ENCODE data around the gene WWOX.
A peak's percentile ranks its signal among the peaks of the same experiment; 100 is the strongest.

The WWOX gene

GRCh38 chr16:79143026-79143425 lies 1043.6 kb downstream of the WWOX start:
- DNase-seq, result no peak

GRCh38 chr16:79150151-79150550 lies 1050.7 kb downstream of the WWOX start:
- DNase-seq, result no peak

GRCh38 chr16:79150632-79151310 lies 1051.3 kb downstream of the WWOX start:
- no peak for DNase-seq

- no peak for DNase-seq
These were observed 1054.6 kb downstream of the WWOX start for GRCh38 chr16:79154086-79154485.

GRCh38 chr16:79155471-79155870 lies 1056.0 kb downstream of the WWOX start:
- no peak for DNase-seq

GRCh38 chr16:79155904-79156303 lies 1056.5 kb downstream of the WWOX start:
- DNase-seq, result no peak

- no peak for DNase-seq
These were observed 1057.3 kb downstream of the WWOX start for GRCh38 chr16:79156761-79157160.

- DNase-seq, result no peak
These were observed 1058.9 kb downstream of the WWOX start for GRCh38 chr16:79158337-79158736.

GRCh38 chr16:79159261-79160049 lies 1060.0 kb downstream of the WWOX start:
- DNase-seq, result no peak

GRCh38 chr16:79162977-79163376 lies 1063.5 kb downstream of the WWOX start:
- DNase-seq, result no peak

GRCh38 chr16:79163691-79164387 lies 1064.4 kb downstream of the WWOX start:
- no peak for DNase-seq

GRCh38 chr16:79164388-79164995 lies 1065.0 kb downstream of the WWOX start:
- no peak for DNase-seq

- DNase-seq, result no peak
These were observed 1065.6 kb downstream of the WWOX start for GRCh38 chr16:79165079-79165478.

GRCh38 chr16:79165506-79165905 lies 1066.1 kb downstream of the WWOX start:
- DNase-seq, result no peak

- no peak for DNase-seq
These were observed 1068.4 kb downstream of the WWOX start for GRCh38 chr16:79167893-79168292.

GRCh38 chr16:79168321-79168720 lies 1068.9 kb downstream of the WWOX start:
- peak; percentile 78 for DNase-seq

GRCh38 chr16:79169239-79169638 lies 1069.8 kb downstream of the WWOX start:
- no peak for DNase-seq

- peak; percentile 6 for DNase-seq
These were observed 1071.2 kb downstream of the WWOX start for GRCh38 chr16:79170555-79171246.

- DNase-seq, result peak; percentile 64
These were observed 1072.0 kb downstream of the WWOX start for GRCh38 chr16:79171504-79171903.

GRCh38 chr16:79171931-79172705 lies 1072.7 kb downstream of the WWOX start:
- peak; percentile 94 for DNase-seq

GRCh38 chr16:79172976-79173500 lies 1073.6 kb downstream of the WWOX start:
- no peak for DNase-seq

- DNase-seq, result no peak
These were observed 1074.5 kb downstream of the WWOX start for GRCh38 chr16:79173919-79174318.

All from NCI-H69 (cell line).